Naive thymus-derived CD4-positive, alpha-beta T cell (primary cell): ENCODE results near the gene SEC24D. TPM values are rescaled to one million over a fixed set of nuclear protein-coding genes. Genes with fewer than 3 reads are reported as not detected.
A peak's percentile ranks its signal among the peaks of the same experiment; 100 is the strongest.

Source experiments
- ATAC-seq: fragments of 150-1000 bp; cut with Tn5 transposase; 2 replicates; pipeline ENCODE4 v1.10.0; 2021; ENCODE audit warnings: mild to moderate bottlenecking, moderate library complexity
- CTCF ChIA-PET: fragments of 350-600 bp; sonication (Branson Sonifier 250); formaldehyde crosslinking; loops from one replicate; lab custom pipeline; 2021; ENCODE audit warnings: antibody characterized with exemption; lab: Charles Lee
- POLR2A ChIA-PET: fragments of 350-600 bp; sonication (Branson Sonifier 250); formaldehyde crosslinking; loops from one replicate; lab custom pipeline; 2021; ENCODE audit warnings: antibody characterized with exemption, inconsistent platforms; lab: Charles Lee
- DNase-seq, 9 donors: peaks; one replicate each; pipeline versions ENCODE4 v3.0.0 to v3.0.0-alpha.2; 2020 to 2022; ENCODE audit warnings: mixed read lengths in 1 of 9
- H3K27ac ChIP-seq: one replicate; pipeline ENCODE4 v1.7.0; 2013; ENCODE audit warnings: mild to moderate bottlenecking, low read depth, low read length, moderate library complexity
- H3K27me3 ChIP-seq, 2 donors: one replicate each; pipeline ENCODE4 v1.7.0; 2013; ENCODE audit warnings: low read length in 2 of 2, mild to moderate bottlenecking in 2 of 2, moderate library complexity in 2 of 2; ENCODE audit not compliant: control insufficient read depth in 2 of 2, insufficient read depth in 2 of 2
- H3K36me3 ChIP-seq, 3 experiments: 1 replicate in 2 of 3; 2 replicates in 1 of 3; pipeline ENCODE4 v1.7.0; 2013; ENCODE audit warnings: low read length in 3 of 3, mild to moderate bottlenecking in 3 of 3, moderate library complexity in 1 of 3; ENCODE audit not compliant: insufficient read depth in 3 of 3, control insufficient read depth in 2 of 3
- H3K4me1 ChIP-seq, 2 donors: one replicate each; pipeline ENCODE4 v1.7.0; 2013; ENCODE audit warnings: low read length in 2 of 2, mild to moderate bottlenecking in 2 of 2, moderate library complexity in 1 of 2; ENCODE audit not compliant: control insufficient read depth in 2 of 2, insufficient read depth in 2 of 2
- H3K4me3 ChIP-seq: 2 replicates; pipeline ENCODE4 v1.7.0; 2013; ENCODE audit warnings: mild to moderate bottlenecking, low read length
- H3K9me3 ChIP-seq, 3 experiments: 1 replicate in 2 of 3; 2 replicates in 1 of 3; pipeline ENCODE4 v1.7.0; 2013; ENCODE audit warnings: low read length in 3 of 3; ENCODE audit not compliant: control insufficient read depth in 2 of 3
- H3K27ac Mint-ChIP-seq, 9 donors: one replicate each; pipeline ENCODE4 v1.8.0; 2020 to 2022; ENCODE audit warnings: mixed read lengths in 9 of 9, mild to moderate bottlenecking in 8 of 9, moderate library complexity in 5 of 9, inconsistent platforms in 2 of 9
- H3K27me3 Mint-ChIP-seq, 5 donors: one replicate each; pipeline ENCODE4 v1.8.0; 2021 to 2022; ENCODE audit warnings: mixed read lengths in 5 of 5, mild to moderate bottlenecking in 1 of 5
- H3K36me3 Mint-ChIP-seq, 5 donors: one replicate each; pipeline ENCODE4 v1.8.0; 2020 to 2022; ENCODE audit warnings: mixed read lengths in 5 of 5, mild to moderate bottlenecking in 3 of 5, inconsistent platforms in 1 of 5
- H3K4me1 Mint-ChIP-seq, 7 donors: one replicate each; pipeline ENCODE4 v1.8.0; 2020 to 2022; ENCODE audit warnings: mixed read lengths in 7 of 7, mild to moderate bottlenecking in 3 of 7, inconsistent platforms in 1 of 7
- H3K4me3 Mint-ChIP-seq, 10 donors: one replicate each; pipeline ENCODE4 v1.8.0; 2020 to 2022; ENCODE audit warnings: mild to moderate bottlenecking in 10 of 10, mixed read lengths in 10 of 10, moderate library complexity in 6 of 10, inconsistent platforms in 2 of 10
- H3K9me3 Mint-ChIP-seq, 11 donors: one replicate each; pipeline ENCODE4 v1.8.0; 2020 to 2022; ENCODE audit warnings: mixed read lengths in 11 of 11, mild to moderate bottlenecking in 4 of 11, inconsistent platforms in 1 of 11, moderate library complexity in 1 of 11
- intact Hi-C, 2 donors: fragments of 100-400 bp; cut with micrococcal nuclease; formaldehyde crosslinking; loops; one replicate each; pipeline ENCODE4 v1.15.1; 2023
- polyA plus RNA-seq, 2 donors: library from polyadenylated mRNA; unstranded; fragments of 300-500 nt; fragmentation: Illumina TruSeq; gene quantifications; one replicate each; pipeline ENCODE4 v1.2.3, GENCODE V29; 2021
- total RNA-seq, 6 experiments: library from RNA in 5 of 6; stranded (reverse) in 5 of 6; gene quantifications; 1 replicate in 5 of 6; 2 replicates in 1 of 6; pipeline ENCODE4 v1.2.3 and lab custom pipeline; 2021 to 2026

Gene SEC24D
- total and polyA plus RNA-seq, 7 experiments from 2014 or later = 11.5 to 59.2 (median 16.4) TPM

- H3K27me3 ChIP-seq = no peaks in the 10 kb centered on the region
- no peak overlapping the region for H3K4me3 ChIP-seq
- ChIA-PET POLR2A (no interaction called here), CTCF (no interaction called here)
- intact Hi-C loops = no loop called here
- ATAC-seq = no peak
- no peaks in the 10 kb centered on the region for H3K4me1 ChIP-seq
- Mint-ChIP-seq H3K27ac (no peak overlapping the region), H3K36me3 (peaks cover 11 to 42% (median 23%) of the 10 kb centered on the region in 5 donors), H3K27me3 (no peaks in the 10 kb centered on the region), H3K9me3 (no peaks in the 10 kb centered on the region), H3K4me3 (no peak overlapping the region), H3K4me1 (no peaks in the 10 kb centered on the region)
- no peak overlapping the region for H3K27ac ChIP-seq
- H3K36me3 ChIP-seq = peaks cover 3 to 22% (median 7%) of the 10 kb centered on the region in 3 experiments
- no peak for DNase-seq
- no peaks in the 10 kb centered on the region for H3K9me3 ChIP-seq
Observed at GRCh38 chr4:118767109-118767508, 68.8 kb downstream of the SEC24D start.

- Histone ChIP-seq H3K4me3 (no peak overlapping the region), H3K4me1 (no peaks in the 10 kb centered on the region), H3K9me3 (no peaks in the 10 kb centered on the region), H3K27me3 (no peaks in the 10 kb centered on the region), H3K27ac (no peak overlapping the region), H3K36me3 (peaks cover 3 to 22% (median 10%) of the 10 kb centered on the region in 3 experiments)
- peaks cover 19 to 46% (median 26%) of the 10 kb centered on the region in 5 donors for H3K36me3 Mint-ChIP-seq
- no peak overlapping the region for H3K27ac Mint-ChIP-seq
- intact Hi-C loops = no loop called here
- H3K4me3 Mint-ChIP-seq = no peak overlapping the region
- H3K9me3 Mint-ChIP-seq = no peaks in the 10 kb centered on the region
- DNase-seq (no peak), ATAC-seq (no peak)
- ChIA-PET CTCF (interaction anchor here (0.6 kb wide), 1 partner anchor 122 kb away, joined by 3 read pairs; no protein-coding TSS in a partner anchor), POLR2A (no interaction called here)
- peaks cover 0 to 3% (median 0%) of the 10 kb centered on the region in 7 donors for H3K4me1 Mint-ChIP-seq
- no peaks in the 10 kb centered on the region for H3K27me3 Mint-ChIP-seq
Observed at GRCh38 chr4:118765399-118765798, 70.5 kb downstream of the SEC24D start.

- intact Hi-C loops = no loop called here
- Histone ChIP-seq H3K36me3 (peaks cover 3 to 20% (median 10%) of the 10 kb centered on the region in 3 experiments), H3K4me1 (no peaks in the 10 kb centered on the region), H3K4me3 (no peak overlapping the region), H3K27me3 (no peaks in the 10 kb centered on the region), H3K9me3 (no peaks in the 10 kb centered on the region), H3K27ac (no peak overlapping the region)
- Mint-ChIP-seq H3K4me1 (peaks cover 0 to 3% (median 0%) of the 10 kb centered on the region in 7 donors), H3K36me3 (peaks cover 22 to 41% (median 35%) of the 10 kb centered on the region in 5 donors), H3K27me3 (no peaks in the 10 kb centered on the region), H3K9me3 (no peaks in the 10 kb centered on the region), H3K4me3 (no peak overlapping the region), H3K27ac (no peak overlapping the region)
- POLR2A ChIA-PET = no interaction called here
- DNase-seq (no peak), ATAC-seq (no peak)
- CTCF ChIA-PET = interaction anchor here (1.3 kb wide), 1 partner anchor 9 kb away, joined by 3 read pairs; no protein-coding TSS in a partner anchor
Observed at GRCh38 chr4:118762730-118763477, 73.0 kb downstream of the SEC24D start.

- H3K4me1 ChIP-seq = no peaks in the 10 kb centered on the region
- no peak overlapping the region for H3K27ac ChIP-seq
- no peaks in the 10 kb centered on the region for H3K9me3 Mint-ChIP-seq
- DNase-seq (no peak), ATAC-seq (no peak)
- H3K36me3 Mint-ChIP-seq = peaks cover 22 to 41% (median 40%) of the 10 kb centered on the region in 5 donors
- no peaks in the 10 kb centered on the region for H3K27me3 Mint-ChIP-seq
- no peak overlapping the region for H3K4me3 Mint-ChIP-seq
- H3K36me3 ChIP-seq = peaks cover 3 to 17% (median 15%) of the 10 kb centered on the region in 3 experiments
- H3K9me3 ChIP-seq = no peaks in the 10 kb centered on the region
- peaks cover 0 to 3% (median 0%) of the 10 kb centered on the region in 7 donors for H3K4me1 Mint-ChIP-seq
- no peaks in the 10 kb centered on the region for H3K27me3 ChIP-seq
- intact Hi-C loops = no loop called here
- ChIA-PET POLR2A (no interaction called here), CTCF (interaction anchor here (1.3 kb wide), 1 partner anchor 10 kb away, joined by 3 read pairs; no protein-coding TSS in a partner anchor)
- H3K27ac Mint-ChIP-seq = no peak overlapping the region
- no peak overlapping the region for H3K4me3 ChIP-seq
Observed at GRCh38 chr4:118762155-118762554, 73.8 kb downstream of the SEC24D start.

GRCh38 chr4:118761397-118762016 is 74.4 kb downstream of the SEC24D start:
- no peaks in the 10 kb centered on the region for H3K4me1 ChIP-seq
- Mint-ChIP-seq H3K4me1 (peaks cover 0 to 3% (median 0%) of the 10 kb centered on the region in 7 donors), H3K4me3 (no peak overlapping the region), H3K9me3 (no peaks in the 10 kb centered on the region), H3K27ac (peak overlapping the region in 1 of 9 donors; percentile 9), H3K27me3 (no peaks in the 10 kb centered on the region), H3K36me3 (peaks cover 17 to 38% (median 34%) of the 10 kb centered on the region in 5 donors)
- DNase-seq = no peak
- intact Hi-C loops = no loop called here
- peaks cover 3 to 20% (median 11%) of the 10 kb centered on the region in 3 experiments for H3K36me3 ChIP-seq
- no peaks in the 10 kb centered on the region for H3K27me3 ChIP-seq
- ChIA-PET CTCF (interaction anchor here (1.3 kb wide), 1 partner anchor 11 kb away, joined by 3 read pairs; no protein-coding TSS in a partner anchor), POLR2A (no interaction called here)
- H3K27ac ChIP-seq = no peak overlapping the region
- no peak overlapping the region for H3K4me3 ChIP-seq
- no peaks in the 10 kb centered on the region for H3K9me3 ChIP-seq
- no peak for ATAC-seq

- ATAC-seq (peak; percentile 12), DNase-seq (no peak)
- no peak overlapping the region for H3K27ac ChIP-seq
- H3K27me3 Mint-ChIP-seq = no peaks in the 10 kb centered on the region
- intact Hi-C loops = no loop called here
- H3K27ac Mint-ChIP-seq = no peak overlapping the region
- H3K4me1 Mint-ChIP-seq = peaks cover 0 to 3% (median 0%) of the 10 kb centered on the region in 7 donors
- CTCF ChIA-PET = no interaction called here
- H3K9me3 Mint-ChIP-seq = no peaks in the 10 kb centered on the region
- H3K36me3 Mint-ChIP-seq = peaks cover 16 to 38% (median 32%) of the 10 kb centered on the region in 5 donors
- no peak overlapping the region for H3K4me3 Mint-ChIP-seq
- peaks cover 0 to 20% (median 6%) of the 10 kb centered on the region in 3 experiments for H3K36me3 ChIP-seq
- H3K9me3 ChIP-seq = no peaks in the 10 kb centered on the region
- no peaks in the 10 kb centered on the region for H3K4me1 ChIP-seq
- no peak overlapping the region for H3K4me3 ChIP-seq
- no peaks in the 10 kb centered on the region for H3K27me3 ChIP-seq
- POLR2A ChIA-PET = no interaction called here
Observed at GRCh38 chr4:118760493-118760892, 75.4 kb downstream of the SEC24D start.
